Adrenal gland (tissue), 5 donors: Measurements from ENCODE around the gene STARD10.

Experiments
- CTCF ChIP-seq, 6 experiments: fragments of 450-650 bp in 4 of 6; fragments of 200-600 bp in 2 of 6; sonication (generic) in 1 of 6; IDR thresholded peaks; 1 replicate in 5 of 6; 2 replicates in 1 of 6; pipeline versions ENCODE4 v1.5.1 to v1.8.0; 2016 to 2021; ENCODE audit warnings: antibody characterized with exemption in 6 of 6, mild to moderate bottlenecking in 2 of 6, moderate library complexity in 1 of 6
- POLR2A ChIP-seq, 2 donors: fragments of 450-650 bp; IDR thresholded peaks; one replicate each; pipeline ENCODE4 v1.6.1; 2017; ENCODE audit warnings: antibody characterized with exemption in 2 of 2, mild to moderate bottlenecking in 2 of 2, moderate library complexity in 1 of 2
- donor health status: DM: no; HTN: no; CAD: no.

GRCh38 chr11:72828081-72828567, 34.3 kb upstream of the STARD10 start:
- TF ChIP-seq CTCF (IDR thresholded peaks at IDR 0.05) (no peak), POLR2A (IDR thresholded peaks at IDR 0.05) (peak in 1 of 2 donors; percentile 7)
